AG20443 (cell line): Measurements from ENCODE around the gene RIMS1.
A peak's percentile ranks its signal among the peaks of the same experiment; 100 is the strongest.

ENCODE experiments used
- DNase-seq: peaks from one replicate; pipeline ENCODE4 v3.0.0; 2012; ENCODE audit warnings: low spot score, mixed read lengths

RIMS1 gene

DNA sequence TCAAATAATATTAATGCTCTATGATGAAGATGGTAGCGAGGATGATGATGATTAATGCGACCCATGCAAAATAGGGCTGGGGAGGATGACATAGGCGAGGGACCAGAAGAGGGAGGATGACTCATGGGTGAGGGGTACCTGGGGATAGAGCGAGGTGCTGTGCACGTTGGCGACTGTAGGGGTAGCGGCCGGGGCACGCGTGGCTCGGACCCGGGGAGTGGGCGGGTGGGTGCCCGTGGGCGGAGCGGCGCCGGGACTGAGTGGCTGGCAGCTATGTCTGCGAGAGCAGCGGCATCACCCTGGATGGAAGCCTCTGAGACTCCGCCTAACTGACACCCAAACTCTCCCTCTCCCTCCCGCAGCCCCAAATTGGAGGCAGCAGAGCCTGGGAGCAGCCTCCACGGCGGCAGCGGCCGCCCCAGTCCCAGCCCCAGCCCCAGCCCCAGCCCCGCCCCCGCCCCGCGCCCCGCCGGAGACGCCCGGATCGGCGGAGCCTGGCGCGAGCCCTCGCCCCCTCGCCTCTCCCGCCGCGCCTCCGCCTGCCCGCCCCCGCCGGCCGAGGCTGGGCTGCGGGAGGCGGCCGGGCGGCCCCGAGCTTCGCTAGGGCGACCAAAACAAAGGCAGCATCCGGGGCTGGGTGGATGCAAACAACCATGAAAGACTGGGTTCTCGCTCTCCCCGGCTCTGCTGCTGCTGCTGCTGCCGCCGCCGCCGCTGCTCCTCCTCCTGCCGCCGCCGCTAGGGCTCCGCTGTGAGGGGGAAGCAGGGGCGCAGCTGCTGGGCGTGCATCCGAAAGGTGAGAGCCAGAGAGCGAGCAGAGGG is at the start of gene RIMS1:
TSS of gene RIMS1 (plus strand) at position 367 of the 822 bp plus-strand sequence. CDS start 474 bp downstream, outside the sequence.
- DNase-seq, result peak; percentile 68

DNA sequence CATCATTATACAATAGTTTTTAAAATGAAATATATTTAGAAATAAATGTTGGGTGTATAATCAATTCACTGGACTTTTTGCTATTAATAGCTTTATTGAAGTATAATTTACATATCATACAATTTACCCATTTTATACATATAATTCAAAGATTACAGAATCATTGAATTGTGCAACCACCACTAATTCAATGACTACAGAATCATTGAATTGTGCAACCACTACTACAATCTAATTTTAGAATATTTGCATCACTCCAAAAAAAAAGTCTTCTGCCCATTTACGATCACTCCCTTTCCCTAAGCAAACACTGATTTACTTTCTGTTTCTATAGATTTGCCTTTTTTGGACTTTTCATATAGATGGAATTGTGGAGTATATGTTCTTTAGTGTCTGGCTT is 35.1 kb upstream of the RIMS1 start:
- DNase-seq, result no peak

DNA sequence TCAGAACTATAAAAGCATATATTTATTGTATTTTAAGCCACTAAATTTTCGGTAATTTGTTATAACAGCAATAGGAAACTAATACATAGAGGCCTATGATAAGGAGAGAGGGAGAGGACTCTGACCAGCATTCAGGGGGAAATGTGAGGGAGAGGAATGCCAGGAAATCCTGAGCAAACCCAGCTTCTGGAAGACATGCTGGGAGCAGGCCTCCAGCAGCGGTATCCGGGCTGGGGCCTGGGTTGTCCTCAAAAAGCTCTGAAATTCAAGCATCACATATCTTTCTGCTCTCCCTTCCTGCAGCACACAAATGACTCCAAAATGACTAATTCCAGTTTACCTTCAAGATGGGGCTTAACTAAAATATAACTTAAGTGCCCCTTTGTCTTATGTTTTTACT is 33.4 kb upstream of the RIMS1 start:
- peak; percentile 66 for DNase-seq

DNA sequence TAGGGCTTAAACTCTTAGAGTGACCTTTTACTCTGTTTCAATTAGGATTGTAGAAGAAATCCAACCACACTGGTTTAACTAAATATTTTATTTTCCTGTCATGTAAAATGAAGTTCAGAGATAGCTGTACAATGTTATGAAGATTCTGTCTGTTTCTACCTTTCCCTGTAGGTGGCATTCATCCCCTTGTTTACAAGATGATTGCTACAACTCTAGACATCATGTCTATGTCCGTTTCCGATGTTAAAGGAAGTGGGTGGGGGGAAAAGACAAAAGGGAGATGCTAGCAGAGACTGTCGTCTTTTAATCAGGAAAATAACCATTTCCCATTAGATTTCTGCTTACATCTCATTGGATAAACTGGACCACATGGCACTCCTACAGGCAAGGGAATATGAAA is 30.9 kb upstream of the RIMS1 start:
- DNase-seq, result no peak

GRCh38 chr6:71879016-71879415 is 7.3 kb upstream of the RIMS1 start:
- DNase-seq, result peak; percentile 46

GRCh38 chr6:71887006-71887743 is 825 bp downstream of the RIMS1 start:
- DNase-seq, result peak; percentile 52

- no peak for DNase-seq
Measured at GRCh38 chr6:71887744-71888230, 1.4 kb downstream of the RIMS1 start.

GRCh38 chr6:71888756-71889340 is 2.5 kb downstream of the RIMS1 start:
- DNase-seq, result no peak

DNA sequence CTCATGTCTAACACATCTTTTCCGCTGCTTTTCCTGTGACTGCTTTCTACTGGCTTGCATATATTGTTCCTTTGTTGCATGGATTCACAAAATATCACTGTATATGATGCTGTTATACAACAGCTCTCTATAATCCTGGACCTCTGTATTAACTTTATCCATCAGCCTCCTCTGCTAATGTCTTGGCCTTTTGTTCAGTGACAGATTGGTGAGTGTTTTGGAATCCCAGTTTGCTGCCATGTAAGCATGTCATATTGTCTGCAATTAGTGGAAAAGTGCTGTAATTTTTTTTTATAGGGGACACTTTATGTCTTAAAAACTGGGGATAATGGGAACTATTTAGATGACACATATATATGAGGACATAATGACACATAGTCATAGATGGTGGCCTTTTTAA is 3.0 kb downstream of the RIMS1 start:
- no peak for DNase-seq

DNA sequence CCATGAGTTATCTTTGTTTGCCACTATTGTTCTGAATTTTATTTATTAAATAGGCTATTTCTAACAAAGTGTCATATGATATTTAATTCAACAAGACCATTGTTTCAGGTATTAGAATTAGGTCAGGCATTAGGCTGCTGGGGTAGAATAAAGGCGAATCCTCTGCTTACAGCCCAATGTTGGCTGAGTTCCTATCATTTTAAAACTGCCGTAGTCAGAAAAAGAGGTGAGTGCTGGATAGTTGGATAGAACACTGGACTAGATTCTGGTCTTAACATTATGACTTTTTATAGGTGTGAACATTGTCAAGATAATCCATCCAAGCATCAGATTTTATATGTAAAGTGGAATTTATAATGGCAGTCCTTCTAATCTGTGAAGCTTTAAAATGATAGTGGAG is 6.3 kb downstream of the RIMS1 start:
- DNase-seq, result no peak

GRCh38 chr6:71900642-71901041 is 14.3 kb downstream of the RIMS1 start:
- no peak for DNase-seq

GRCh38 chr6:71902261-71902660 is 15.9 kb downstream of the RIMS1 start:
- no peak for DNase-seq

DNA sequence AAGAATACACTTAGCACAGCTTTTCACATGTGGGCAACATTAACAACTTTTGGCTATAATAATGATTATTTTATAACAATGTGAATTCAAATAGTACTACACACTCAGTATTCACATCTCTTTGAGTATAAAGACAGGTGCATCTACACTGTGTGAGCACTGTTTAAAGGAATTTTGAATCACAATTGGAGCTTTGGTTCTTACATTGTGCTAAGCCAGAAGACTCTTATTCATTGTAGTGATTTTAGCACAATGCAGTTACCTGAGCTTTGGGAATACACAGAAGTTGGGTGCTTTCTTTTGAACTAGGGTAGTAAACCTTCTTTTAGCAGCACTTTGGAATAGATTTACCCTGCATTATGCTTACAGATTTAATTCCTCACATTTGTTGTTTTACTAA is 20.5 kb downstream of the RIMS1 start:
- DNase-seq, result no peak

DNA sequence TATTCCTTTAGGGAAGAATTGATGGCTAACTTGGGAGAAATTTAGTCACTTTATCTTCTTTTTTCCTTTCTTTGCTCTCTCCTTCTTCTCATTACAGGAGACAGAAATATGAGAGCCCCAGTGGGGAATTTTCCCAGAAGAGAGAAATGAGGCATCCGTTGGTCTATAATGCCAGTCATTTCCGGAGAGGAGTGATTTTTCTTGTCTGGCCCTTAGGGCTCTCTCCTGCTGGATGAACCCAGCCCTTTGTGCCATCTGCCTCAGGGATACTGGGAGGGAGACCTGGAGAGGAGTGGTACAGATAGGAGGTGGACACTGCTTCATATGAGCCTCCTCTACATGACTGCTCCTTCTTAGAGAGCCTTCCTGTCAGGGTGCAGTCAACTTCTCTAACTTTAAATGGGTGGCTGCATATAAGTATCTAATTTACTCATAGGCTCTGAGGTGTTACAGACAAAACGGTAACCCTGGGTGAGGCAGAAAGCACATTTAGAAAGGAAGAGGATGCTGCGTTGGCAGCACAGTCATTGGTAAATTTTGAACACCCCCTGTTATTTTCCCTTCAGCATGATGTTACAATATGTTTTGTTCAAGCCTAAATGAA is 21.9 kb downstream of the RIMS1 start:
- DNase-seq, result no peak

- DNase-seq, result no peak
Measured at GRCh38 chr6:71913444-71914234, 27.3 kb downstream of the RIMS1 start.

DNA sequence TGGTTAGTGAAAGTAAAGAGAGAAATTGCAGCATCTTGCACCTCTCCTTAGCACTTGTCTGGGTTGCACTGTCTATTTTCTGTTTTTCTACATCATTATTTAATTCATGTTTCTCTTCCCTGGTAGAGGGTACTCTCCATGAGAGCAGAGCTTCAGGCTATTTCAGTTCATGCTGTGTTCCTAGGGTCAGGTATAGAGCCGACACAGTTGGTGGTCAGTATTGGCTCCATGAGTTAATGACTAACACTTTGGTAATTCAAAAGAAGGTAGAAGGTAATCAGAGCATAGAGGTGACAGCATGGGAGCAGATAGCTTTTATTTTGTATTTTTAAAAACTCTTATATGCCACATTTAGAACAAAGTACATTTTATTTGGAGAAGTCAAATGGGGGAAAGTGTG is 42.7 kb downstream of the RIMS1 start:
- no peak for DNase-seq

DNA sequence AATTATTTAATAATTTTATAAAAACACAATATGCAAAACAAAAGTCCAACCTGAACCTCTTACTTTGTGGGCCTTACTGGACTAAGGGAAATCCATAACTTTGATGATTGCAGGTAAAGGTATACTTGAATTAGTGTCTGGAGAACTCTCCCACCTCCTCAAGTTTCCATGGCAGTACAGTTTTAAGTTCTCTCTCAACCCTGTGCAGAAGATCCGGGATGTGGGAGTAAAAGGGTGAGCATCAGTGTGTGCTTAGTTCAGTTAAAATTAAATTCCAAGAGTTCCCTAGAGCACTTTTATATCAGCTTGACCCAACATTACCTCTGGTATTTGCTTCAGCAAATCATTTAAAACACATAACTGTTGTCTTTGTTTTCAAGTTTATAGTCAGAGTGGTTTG is 47.5 kb downstream of the RIMS1 start:
- no peak for DNase-seq

DNA sequence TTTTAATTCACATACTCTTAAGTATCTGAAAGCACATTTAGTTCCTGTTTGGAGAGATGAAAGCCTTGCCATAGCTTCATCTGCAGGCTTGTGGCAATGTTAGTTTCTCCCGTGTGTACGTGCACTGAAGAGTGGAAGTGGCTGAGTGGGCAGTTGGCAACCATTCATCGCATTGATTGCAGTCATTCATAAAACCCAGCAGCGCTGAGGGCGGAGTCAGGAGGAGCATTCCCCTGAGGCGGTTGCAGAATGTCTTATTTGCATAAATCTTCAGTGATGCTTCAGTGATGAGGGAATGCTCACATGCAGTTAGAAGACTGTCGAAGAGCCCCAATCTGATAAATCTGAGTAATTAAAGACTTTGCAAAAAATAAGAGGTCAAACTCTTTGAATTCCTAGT is 79.1 kb downstream of the RIMS1 start:
- peak; percentile 10 for DNase-seq

DNA sequence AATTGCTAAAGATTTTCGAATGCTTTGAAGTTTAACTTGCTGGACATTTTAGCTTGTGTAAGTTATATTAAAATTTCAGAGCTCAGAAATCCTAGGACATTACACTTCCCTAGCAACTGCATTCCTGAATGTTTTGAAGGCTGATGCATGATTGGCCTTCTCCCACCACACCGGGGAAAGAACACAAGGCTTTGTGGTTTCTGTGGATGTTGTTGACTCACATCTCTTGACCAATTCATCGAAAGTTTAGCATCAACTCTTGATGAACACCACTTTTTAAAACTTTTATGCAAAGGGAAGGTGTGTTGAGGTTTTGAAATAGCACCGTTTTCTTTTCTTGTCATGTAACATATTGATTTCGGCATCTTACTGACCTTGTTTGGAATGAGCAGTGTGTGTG is 81.1 kb downstream of the RIMS1 start:
- peak; percentile 82 for DNase-seq

DNA sequence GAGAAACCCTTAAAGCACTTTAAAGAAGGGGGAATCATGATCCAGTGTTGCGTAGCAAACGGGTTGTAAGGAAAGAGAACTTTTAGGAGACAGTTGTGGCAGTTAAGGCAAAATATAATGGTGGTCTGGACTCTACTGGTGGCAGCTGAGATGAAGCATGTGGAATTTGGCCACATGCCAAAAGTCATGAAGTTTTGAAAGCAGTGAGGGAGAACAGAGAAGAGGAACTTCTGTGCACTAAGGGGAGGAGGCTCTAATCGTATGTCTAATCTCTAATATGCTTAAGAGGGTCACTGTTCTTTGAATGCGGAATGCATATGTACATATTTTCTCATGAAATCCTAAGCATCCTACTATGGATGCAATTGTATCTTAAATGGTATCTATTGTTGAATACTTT is 91.5 kb downstream of the RIMS1 start:
- no peak for DNase-seq

GRCh38 chr6:71979911-71980310 is 93.6 kb downstream of the RIMS1 start:
- DNase-seq, result peak; percentile 58

DNA sequence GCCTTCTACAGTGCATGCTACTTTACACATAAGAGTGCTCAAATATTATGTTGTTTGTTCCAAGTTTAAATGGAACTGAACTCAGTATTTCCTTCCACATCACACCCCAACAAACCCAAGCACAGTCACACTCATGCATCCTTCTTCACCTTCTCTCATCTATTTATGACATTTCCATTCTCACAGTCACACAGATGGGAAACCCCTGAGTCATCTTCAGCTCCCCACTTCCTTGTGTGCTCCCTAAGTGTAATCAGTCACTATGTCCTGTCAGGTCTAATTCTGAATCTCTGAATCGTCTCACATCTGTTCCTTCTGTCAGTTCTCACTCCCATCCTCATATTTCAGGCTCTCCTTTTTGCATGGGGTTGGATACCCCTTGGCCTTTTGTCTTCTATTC is 96.0 kb downstream of the RIMS1 start:
- DNase-seq, result no peak
